Left ventricle myocardium inferior (tissue), 1 donor: Measurements from ENCODE around the gene NPPC. TPM values are rescaled to one million over a fixed set of nuclear protein-coding genes. Genes with fewer than 3 reads are reported as not detected.

Experiments used
- DNase-seq: peaks from one replicate; pipeline ENCODE4 v3.0.0-alpha.2; 2020
- H3K27ac ChIP-seq: fragments of 200-600 bp; replicated peaks from 2 replicates; pipeline ENCODE4 v1.8.0; 2021
- H3K27me3 ChIP-seq: fragments of 200-600 bp; 2 replicates; pipeline ENCODE4 v1.8.0; 2021; ENCODE audit warnings: low read depth
- H3K36me3 ChIP-seq: fragments of 200-600 bp; 2 replicates; pipeline ENCODE4 v1.8.0; 2021
- H3K4me1 ChIP-seq: fragments of 200-600 bp; 2 replicates; pipeline ENCODE4 v1.8.0; 2021
- H3K4me3 ChIP-seq: fragments of 200-600 bp; 2 replicates; pipeline ENCODE4 v1.8.0; 2021; ENCODE audit warnings: mild to moderate bottlenecking, moderate library complexity
- H3K9me3 ChIP-seq: fragments of 200-600 bp; replicated peaks from 2 replicates; pipeline ENCODE4 v1.8.0; 2021
- intact Hi-C: fragments of 100-400 bp; cut with micrococcal nuclease; formaldehyde crosslinking; loops from one replicate; pipeline ENCODE4 v1.11.0; 2022
- total RNA-seq: library from RNA; stranded (reverse); fragmentation: NEBNext Ultra II Directional; extraction: Animal tissue kit (Norgen Biotek cat#: 25700); gene quantifications from one replicate; pipeline ENCODE4 v1.2.1, GENCODE V29; 2021
- TF ChIP-seq, protein P1 (sequence below): fragments of 200-600 bp; IDR thresholded peaks from 2 replicates; pipeline ENCODE4 v1.8.0; 2021; ENCODE audit warnings: antibody characterized with exemption, mild to moderate bottlenecking, borderline replicate concordance
- donor health status: DM: no; HTN: yes; CAD: no; lungs with severe emphysema.

NPPC gene
- total RNA-seq, 1 donor from 2014 or later = 3.0 TPM

DNA sequence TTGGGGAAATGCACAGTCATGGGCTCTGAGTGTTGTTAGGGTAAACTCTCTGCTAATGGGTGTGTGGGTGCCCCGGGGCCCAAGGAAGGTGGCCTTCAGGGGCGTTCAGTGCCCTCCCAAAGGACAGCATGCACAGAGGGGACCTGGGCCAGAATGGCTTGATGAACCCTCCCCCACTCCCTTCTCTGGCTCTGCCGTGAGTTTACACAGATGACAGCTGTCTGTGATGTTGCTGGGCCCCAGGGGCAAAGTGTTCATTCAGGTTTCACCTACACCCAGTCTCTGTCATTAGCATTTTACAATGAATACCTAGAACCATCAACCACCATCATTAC is 3.2 kb downstream of the NPPC start:
- H3K4me3 ChIP-seq = peak overlapping the region; percentile 11
- H3K27me3 ChIP-seq = peaks cover 97% of the 10 kb centered on the region
- H3K27ac ChIP-seq = no peak overlapping the region
- H3K36me3 ChIP-seq = no peaks in the 10 kb centered on the region
- H3K4me1 ChIP-seq = peaks cover 26% of the 10 kb centered on the region
- intact Hi-C loops = loop anchor here (10.0 kb wide), 1 partner anchor 402 kb away; no protein-coding TSS in a partner anchor
- H3K9me3 ChIP-seq = no peaks in the 10 kb centered on the region
- TF ChIP-seq, protein P1, sequence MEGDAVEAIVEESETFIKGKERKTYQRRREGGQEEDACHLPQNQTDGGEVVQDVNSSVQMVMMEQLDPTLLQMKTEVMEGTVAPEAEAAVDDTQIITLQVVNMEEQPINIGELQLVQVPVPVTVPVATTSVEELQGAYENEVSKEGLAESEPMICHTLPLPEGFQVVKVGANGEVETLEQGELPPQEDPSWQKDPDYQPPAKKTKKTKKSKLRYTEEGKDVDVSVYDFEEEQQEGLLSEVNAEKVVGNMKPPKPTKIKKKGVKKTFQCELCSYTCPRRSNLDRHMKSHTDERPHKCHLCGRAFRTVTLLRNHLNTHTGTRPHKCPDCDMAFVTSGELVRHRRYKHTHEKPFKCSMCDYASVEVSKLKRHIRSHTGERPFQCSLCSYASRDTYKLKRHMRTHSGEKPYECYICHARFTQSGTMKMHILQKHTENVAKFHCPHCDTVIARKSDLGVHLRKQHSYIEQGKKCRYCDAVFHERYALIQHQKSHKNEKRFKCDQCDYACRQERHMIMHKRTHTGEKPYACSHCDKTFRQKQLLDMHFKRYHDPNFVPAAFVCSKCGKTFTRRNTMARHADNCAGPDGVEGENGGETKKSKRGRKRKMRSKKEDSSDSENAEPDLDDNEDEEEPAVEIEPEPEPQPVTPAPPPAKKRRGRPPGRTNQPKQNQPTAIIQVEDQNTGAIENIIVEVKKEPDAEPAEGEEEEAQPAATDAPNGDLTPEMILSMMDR = no peak
- peak; percentile 2 for DNase-seq

GRCh38 chr2:231922311-231923009 is 3.7 kb downstream of the NPPC start:
- DNase-seq = peak; percentile 4
- H3K4me3 ChIP-seq = peak overlapping the region; percentile 11
- H3K9me3 ChIP-seq = no peaks in the 10 kb centered on the region
- no peak overlapping the region for H3K27ac ChIP-seq
- intact Hi-C loops = loop anchor here (10.0 kb wide), 1 partner anchor 402 kb away; no protein-coding TSS in a partner anchor
- TF ChIP-seq, protein P1 = no peak
- H3K36me3 ChIP-seq = no peaks in the 10 kb centered on the region
- H3K27me3 ChIP-seq = peaks cover 92% of the 10 kb centered on the region
- H3K4me1 ChIP-seq = peaks cover 30% of the 10 kb centered on the region

- TF ChIP-seq, protein P1 = no peak
- H3K27me3 ChIP-seq = peaks cover 88% of the 10 kb centered on the region
- H3K4me1 ChIP-seq = peaks cover 16% of the 10 kb centered on the region
- H3K4me3 ChIP-seq = no peak overlapping the region
- H3K9me3 ChIP-seq = no peaks in the 10 kb centered on the region
- no peaks in the 10 kb centered on the region for H3K36me3 ChIP-seq
- peak; percentile 3 for DNase-seq
- no peak overlapping the region for H3K27ac ChIP-seq
- intact Hi-C loops = loop anchor here (10.0 kb wide), 1 partner anchor 404 kb away; no protein-coding TSS in a partner anchor
Observed at GRCh38 chr2:231920795-231921194, 5.4 kb downstream of the NPPC start.

GRCh38 chr2:231920366-231920765 is 5.8 kb downstream of the NPPC start:
- no peak overlapping the region for H3K4me3 ChIP-seq
- H3K9me3 ChIP-seq = no peaks in the 10 kb centered on the region
- peaks cover 87% of the 10 kb centered on the region for H3K27me3 ChIP-seq
- no peaks in the 10 kb centered on the region for H3K36me3 ChIP-seq
- intact Hi-C loops = loop anchor here (10.0 kb wide), 1 partner anchor 404 kb away; no protein-coding TSS in a partner anchor
- DNase-seq = peak; percentile 2
- TF ChIP-seq, protein P1 = no peak
- H3K4me1 ChIP-seq = peaks cover 12% of the 10 kb centered on the region
- no peak overlapping the region for H3K27ac ChIP-seq

- DNase-seq = peak; percentile 4
- TF ChIP-seq, protein P1 = no peak
- no peak overlapping the region for H3K4me3 ChIP-seq
- H3K27ac ChIP-seq = no peak overlapping the region
- peaks cover 7% of the 10 kb centered on the region for H3K4me1 ChIP-seq
- intact Hi-C loops = loop anchor here (10.0 kb wide), 1 partner anchor 405 kb away; no protein-coding TSS in a partner anchor
- no peaks in the 10 kb centered on the region for H3K9me3 ChIP-seq
- no peaks in the 10 kb centered on the region for H3K36me3 ChIP-seq
- peaks cover 85% of the 10 kb centered on the region for H3K27me3 ChIP-seq
Observed at GRCh38 chr2:231919341-231920035, 6.7 kb downstream of the NPPC start.
